ENCODE results near the gene IMMP2L. TPM values are rescaled to one million over a fixed set of nuclear protein-coding genes. Genes with fewer than 3 reads are reported as not detected.

IMMP2L gene
- total and polyA plus RNA-seq, 2 of the 13 experiments (the other 11 are each of a cell fraction or from before 2014, with no cell fraction given) = 7.8 to 16.9 TPM

DNA sequence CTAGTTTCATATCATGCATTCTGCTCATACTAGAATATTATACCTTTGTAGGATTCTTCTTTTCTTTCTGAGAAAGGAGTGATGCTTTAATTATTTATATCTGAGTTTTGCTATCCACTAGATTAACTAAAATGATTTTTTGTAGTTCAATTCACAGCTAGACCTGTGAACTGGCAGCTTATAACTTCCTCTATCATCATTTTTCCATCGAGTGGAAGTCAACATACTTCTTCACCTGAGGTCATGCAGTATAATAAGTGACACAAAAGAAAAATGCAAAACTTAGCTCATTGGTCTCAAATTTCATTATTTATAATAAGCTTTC, 463.4 kb downstream of the IMMP2L start (continued):
- TF ChIP-seq, protein P1, sequence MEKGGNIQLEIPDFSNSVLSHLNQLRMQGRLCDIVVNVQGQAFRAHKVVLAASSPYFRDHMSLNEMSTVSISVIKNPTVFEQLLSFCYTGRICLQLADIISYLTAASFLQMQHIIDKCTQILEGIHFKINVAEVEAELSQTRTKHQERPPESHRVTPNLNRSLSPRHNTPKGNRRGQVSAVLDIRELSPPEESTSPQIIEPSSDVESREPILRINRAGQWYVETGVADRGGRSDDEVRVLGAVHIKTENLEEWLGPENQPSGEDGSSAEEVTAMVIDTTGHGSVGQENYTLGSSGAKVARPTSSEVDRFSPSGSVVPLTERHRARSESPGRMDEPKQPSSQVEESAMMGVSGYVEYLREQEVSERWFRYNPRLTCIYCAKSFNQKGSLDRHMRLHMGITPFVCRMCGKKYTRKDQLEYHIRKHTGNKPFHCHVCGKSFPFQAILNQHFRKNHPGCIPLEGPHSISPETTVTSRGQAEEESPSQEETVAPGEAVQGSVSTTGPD (CRISPR knock-in tag; IDR thresholded peaks at IDR 0.05) = no peak
- no peak for TF ChIP-seq STAT5B (CRISPR knock-in tag; IDR thresholded peaks at IDR 0.05)
- no peak for TF ChIP-seq ZNF619 (CRISPR knock-in tag; IDR thresholded peaks at IDR 0.05)
- no peak for TF ChIP-seq SMC3 (IDR thresholded peaks at IDR 0.05; ENCODE audit: low read length)
- TF ChIP-seq NFATC3 (CRISPR knock-in tag; IDR thresholded peaks at IDR 0.05) = no peak
- TF ChIP-seq, protein P2, sequence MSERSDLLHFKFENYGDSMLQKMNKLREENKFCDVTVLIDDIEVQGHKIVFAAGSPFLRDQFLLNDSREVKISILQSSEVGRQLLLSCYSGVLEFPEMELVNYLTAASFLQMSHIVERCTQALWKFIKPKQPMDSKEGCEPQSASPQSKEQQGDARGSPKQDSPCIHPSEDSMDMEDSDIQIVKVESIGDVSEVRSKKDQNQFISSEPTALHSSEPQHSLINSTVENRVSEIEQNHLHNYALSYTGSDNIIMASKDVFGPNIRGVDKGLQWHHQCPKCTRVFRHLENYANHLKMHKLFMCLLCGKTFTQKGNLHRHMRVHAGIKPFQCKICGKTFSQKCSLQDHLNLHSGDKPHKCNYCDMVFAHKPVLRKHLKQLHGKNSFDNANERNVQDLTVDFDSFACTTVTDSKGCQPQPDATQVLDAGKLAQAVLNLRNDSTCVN (CRISPR knock-in tag; IDR thresholded peaks at IDR 0.05; ENCODE audit: borderline replicate concordance) = no peak
- no peak for TF ChIP-seq GATAD2A (CRISPR knock-in tag; IDR thresholded peaks at IDR 0.05)

DNA sequence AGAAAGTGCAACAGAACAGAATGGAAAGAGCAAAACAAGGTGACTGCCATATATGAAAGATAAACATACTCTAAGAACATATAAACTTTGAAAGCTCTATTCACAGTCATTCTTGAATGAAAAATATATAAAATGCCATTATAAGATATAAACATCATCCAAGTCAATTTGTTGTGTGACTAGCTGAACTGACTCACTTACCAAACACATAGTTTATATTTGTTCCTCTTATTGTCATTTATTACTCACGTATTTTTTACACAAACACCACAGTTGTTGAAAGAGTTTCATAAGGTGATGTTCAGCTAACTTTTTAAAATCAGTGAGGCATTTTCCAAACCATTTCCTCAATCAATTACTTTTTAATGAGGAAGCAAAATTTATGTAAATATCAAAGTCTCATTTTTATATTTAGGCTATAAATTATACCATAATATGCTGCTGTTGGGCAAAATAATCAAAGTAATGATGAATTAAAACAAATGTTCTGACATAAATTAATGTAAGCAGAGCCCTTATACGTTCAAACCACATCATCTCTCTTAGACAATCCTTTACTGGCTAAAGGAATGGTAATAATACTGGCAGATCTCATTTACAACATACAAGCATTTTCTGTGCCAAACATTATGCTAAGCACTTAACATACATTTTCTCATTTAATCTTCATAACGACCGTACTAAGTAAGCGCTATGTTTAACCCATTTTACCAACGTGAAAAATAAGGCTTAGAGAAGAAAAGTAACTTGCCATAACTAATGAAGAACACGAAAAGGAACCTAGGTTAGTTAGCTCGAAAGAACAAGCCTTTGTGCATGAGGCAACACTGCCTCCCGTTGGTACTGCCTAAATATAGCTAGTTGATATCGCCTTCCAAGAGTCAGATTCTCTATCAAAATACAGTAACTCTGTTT, 464.0 kb downstream of the IMMP2L start:
- H3K4me1 ChIP-seq (ENCODE audit: insufficient read depth, low read length) = no peaks in the 10 kb centered on the region
- in situ Hi-C loops (cut with HindIII; ENCODE audit: extremely low pct_ligation_motif_present, low pct_unique_long_range_greater_than_20kb) = loop anchor here (25.0 kb wide), 2 partner anchors 639 to 1011 kb away; no protein-coding TSS in a partner anchor
- H3K9me3 ChIP-seq (ENCODE audit: low read length) = no peaks in the 10 kb centered on the region
- DNase-seq (ENCODE audit: low spot score) = peak; percentile 20
- no peaks in the 10 kb centered on the region for H3K79me2 ChIP-seq (ENCODE audit: insufficient read depth, low read length)
- H3K27me3 ChIP-seq (ENCODE audit: control insufficient read depth in 1 of 2, insufficient read depth in 2 of 2, low read length in 2 of 2) = no peaks in the 10 kb centered on the region
- BruUV-seq (replicated peaks) = no TSS peak
- no peaks in the 10 kb centered on the region for H3K36me3 ChIP-seq (replicated peaks in 1 of 2; ENCODE audit: control insufficient read depth in 1 of 2, insufficient read depth in 2 of 2, low read length in 2 of 2)
- no peaks in the 10 kb centered on the region; the same call in 1 of the 2 replicates for H4K20me1 ChIP-seq (ENCODE audit: insufficient read depth, low read length)
- H3K27ac ChIP-seq (ENCODE audit: extremely low read length, insufficient read depth, low read length) = no peak overlapping the region
- intact Hi-C loops (cut with micrococcal nuclease; ENCODE audit: unreplicated experiment) = loop anchor here (1.0 to 10.0 kb wide), 3 partner anchors 263 to 1008 kb away; no protein-coding TSS in a partner anchor
- peak; percentile 68 for ATAC-seq
- H3K4me3 ChIP-seq (replicated peaks in 1 of 3; ENCODE audit: insufficient read depth in 1 of 3, low read depth in 2 of 3, low read length in 3 of 3) = no peak overlapping the region
- CTCF ChIA-PET (ENCODE audit: low intra/inter-chr PET ratio, low total read pairs) = interaction anchor here (1.5 kb wide), 1 partner anchor 1008 kb away, joined by 4 read pairs; no protein-coding TSS in a partner anchor
- H2AFZ ChIP-seq (ENCODE audit: low read length) = no peak overlapping the region
- no peak overlapping the region for H3K4me2 ChIP-seq (ENCODE audit: low read depth, low read length)
- FAIRE-seq = peak; percentile 69
- POLR2A ChIA-PET = no interaction called here
- H3K9ac ChIP-seq (ENCODE audit: insufficient read depth, low read depth, low read length) = no peak overlapping the region
- 24% methylated on average over 10 of the region's 10 CpGs for WGBS (ENCODE audit: low lambda C conversion rate)
- TF ChIP-seq NFIC (IDR thresholded peaks at IDR 0.05; ENCODE audit: low read length) = no peak
- TF ChIP-seq RFX3 (CRISPR knock-in tag; IDR thresholded peaks at IDR 0.05) = no peak
- TF ChIP-seq, protein P3, sequence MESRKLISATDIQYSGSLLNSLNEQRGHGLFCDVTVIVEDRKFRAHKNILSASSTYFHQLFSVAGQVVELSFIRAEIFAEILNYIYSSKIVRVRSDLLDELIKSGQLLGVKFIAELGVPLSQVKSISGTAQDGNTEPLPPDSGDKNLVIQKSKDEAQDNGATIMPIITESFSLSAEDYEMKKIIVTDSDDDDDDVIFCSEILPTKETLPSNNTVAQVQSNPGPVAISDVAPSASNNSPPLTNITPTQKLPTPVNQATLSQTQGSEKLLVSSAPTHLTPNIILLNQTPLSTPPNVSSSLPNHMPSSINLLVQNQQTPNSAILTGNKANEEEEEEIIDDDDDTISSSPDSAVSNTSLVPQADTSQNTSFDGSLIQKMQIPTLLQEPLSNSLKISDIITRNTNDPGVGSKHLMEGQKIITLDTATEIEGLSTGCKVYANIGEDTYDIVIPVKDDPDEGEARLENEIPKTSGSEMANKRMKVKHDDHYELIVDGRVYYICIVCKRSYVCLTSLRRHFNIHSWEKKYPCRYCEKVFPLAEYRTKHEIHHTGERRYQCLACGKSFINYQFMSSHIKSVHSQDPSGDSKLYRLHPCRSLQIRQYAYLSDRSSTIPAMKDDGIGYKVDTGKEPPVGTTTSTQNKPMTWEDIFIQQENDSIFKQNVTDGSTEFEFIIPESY (CRISPR knock-in tag; IDR thresholded peaks at IDR 0.05) = no peak
- TF ChIP-seq U2AF1 (optimal IDR thresholded peaks at IDR 0.05; ENCODE audit: low read depth, low read length) = no peak
- TF ChIP-seq RAD21 (CRISPR knock-in tag; IDR thresholded peaks at IDR 0.05) = peak; percentile 33; the same call in 1 of the 2 replicates
- TF ChIP-seq ZMYM3 (CRISPR knock-in tag; IDR thresholded peaks at IDR 0.05) = no peak
- TF ChIP-seq ZNF713 (CRISPR knock-in tag; IDR thresholded peaks at IDR 0.05) = no peak
- TF ChIP-seq SMC3 (IDR thresholded peaks at IDR 0.05; ENCODE audit: low read length) = peak; percentile 53; the same call in 1 of the 2 replicates
- TF ChIP-seq ZNF570 (CRISPR knock-in tag; IDR thresholded peaks at IDR 0.05; ENCODE audit: borderline replicate concordance) = no peak
- no peak for TF ChIP-seq ZNF629 (CRISPR knock-in tag; conservative IDR thresholded peaks at IDR 0.05)
- peak; percentile 86 for TF ChIP-seq STAG1 (CRISPR knock-in tag; IDR thresholded peaks at IDR 0.05)
- TF ChIP-seq ZNF644 (CRISPR knock-in tag; IDR thresholded peaks at IDR 0.05; ENCODE audit: low read depth) = no peak
- TF ChIP-seq ZNF292 (CRISPR knock-in tag; IDR thresholded peaks at IDR 0.05; ENCODE audit: borderline replicate concordance, low read depth) = no peak

Data from HepG2 (cell line).